H1 (cell line): ENCODE results near the gene NCOA5.

Experiments
- BCL11A ChIP-seq, 2 experiments: IDR thresholded peaks; one replicate each; pipeline ENCODE4 v1.6.1; 2011; ENCODE audit warnings: low read depth in 2 of 2, low read length in 2 of 2, mild to moderate bottlenecking in 2 of 2
- CHD2 ChIP-seq: IDR thresholded peaks from 2 replicates; pipeline ENCODE4 v1.6.1; 2012; ENCODE audit warnings: low read length, improper control_type of control experiment
- CREB1 ChIP-seq: IDR thresholded peaks from 2 replicates; pipeline ENCODE4 v1.6.1; 2012; ENCODE audit warnings: inconsistent platforms
- CTCF ChIP-seq, 3 experiments: IDR thresholded peaks; 1 replicate in 2 of 3; 2 replicates in 1 of 3; pipeline versions ENCODE4 v1.5.1 to v1.6.1; 2011; ENCODE audit warnings: low read length in 3 of 3, mild to moderate bottlenecking in 3 of 3, inconsistent platforms in 2 of 3, low read depth in 1 of 3, moderate library complexity in 1 of 3; ENCODE audit not compliant: insufficient read depth in 1 of 3; ENCODE audit errors: control extremely low read depth in 1 of 3
- EGR1 ChIP-seq: IDR thresholded peaks from 2 replicates; pipeline ENCODE4 v1.6.1; 2011; ENCODE audit warnings: low read depth, low read length, borderline replicate concordance
- EZH2 ChIP-seq: fragments of 200-600 bp; sonication (generic); IDR thresholded peaks from 2 replicates; pipeline ENCODE4 v1.7.1; 2012; ENCODE audit warnings: low read depth, mild to moderate bottlenecking, moderate library complexity, low read length, inconsistent platforms; ENCODE audit not compliant: severe bottlenecking
- GABPA ChIP-seq: IDR thresholded peaks from 2 replicates; pipeline ENCODE4 v1.6.1; 2011; ENCODE audit warnings: mild to moderate bottlenecking, low read length, moderate library complexity, borderline replicate concordance; ENCODE audit not compliant: insufficient read depth
- HDAC6 ChIP-seq: IDR thresholded peaks from one replicate; pipeline ENCODE4 v1.7.1; 2012; ENCODE audit warnings: low read depth, mild to moderate bottlenecking, inconsistent platforms, low read length, moderate library complexity
- JUND ChIP-seq: IDR thresholded peaks from 2 replicates; pipeline ENCODE4 v1.6.1; 2011; ENCODE audit warnings: mild to moderate bottlenecking, improper control_type of control experiment, low read length
- POLR2A ChIP-seq, 2 experiments: IDR thresholded peaks; 1 replicate in 1 of 2; 2 replicates in 1 of 2; pipeline ENCODE4 v1.6.1; 2011; ENCODE audit warnings: low read depth in 2 of 2, low read length in 2 of 2, mild to moderate bottlenecking in 2 of 2; ENCODE audit errors: control extremely low read depth in 1 of 2
- POLR2AphosphoS5 ChIP-seq: IDR thresholded peaks from 2 replicates; pipeline ENCODE4 v1.6.1; 2011; ENCODE audit warnings: low read depth, low read length
- RNF2 ChIP-seq: fragments of 200-900, 300-1000 bp; sonication (generic); IDR thresholded peaks from 2 replicates; pipeline ENCODE4 v1.7.1; 2016; ENCODE audit warnings: borderline replicate concordance, low read depth, mild to moderate bottlenecking, antibody characterized with exemption, low read length; ENCODE audit not compliant: poor library complexity, severe bottlenecking; ENCODE audit errors: missing control alignments
- SP2 ChIP-seq: IDR thresholded peaks from 2 replicates; pipeline ENCODE4 v1.6.1; 2012; ENCODE audit warnings: mild to moderate bottlenecking, low read length, inconsistent platforms
- ZNF274 ChIP-seq: IDR thresholded peaks from 2 replicates; pipeline ENCODE4 v1.7.0; 2012; ENCODE audit warnings: low read length, borderline replicate concordance; ENCODE audit errors: extremely low read depth

DNA sequence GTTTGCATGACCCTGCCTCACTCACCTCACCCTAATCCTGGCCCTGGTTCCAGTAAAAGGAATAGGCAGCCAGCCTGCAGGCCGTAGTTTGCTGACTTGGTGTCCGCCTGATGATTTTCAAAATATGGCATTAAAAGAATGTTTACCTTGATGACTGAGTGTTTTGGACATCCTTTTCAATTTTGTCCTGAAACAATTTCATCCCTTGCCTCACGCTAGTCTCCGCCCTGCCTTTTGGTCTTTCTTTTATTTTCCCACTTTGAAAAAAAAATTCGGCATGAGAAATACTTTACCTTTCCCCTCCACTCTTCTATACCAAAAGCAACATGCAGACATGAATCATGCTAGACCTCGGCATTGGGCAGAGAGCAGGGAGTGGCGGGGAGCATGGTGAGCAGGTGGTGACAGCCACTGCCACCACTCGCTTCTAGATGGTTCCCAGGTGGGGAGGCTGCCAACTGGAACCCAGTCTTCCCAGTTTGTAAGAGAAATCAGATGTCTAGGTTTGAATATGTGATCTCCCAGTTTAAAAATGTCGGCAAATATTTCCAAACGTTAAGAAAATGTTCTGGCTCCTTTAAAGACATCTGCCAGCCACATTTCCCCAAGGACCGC is 37.7 kb upstream of the NCOA5 start:
- TF ChIP-seq CTCF (IDR thresholded peaks at IDR 0.05; ENCODE audit: control extremely low read depth in 1 of 3, insufficient read depth in 1 of 3, low read depth in 1 of 3, low read length in 3 of 3) = no peak
- TF ChIP-seq CHD2 = no peak
- no peak for TF ChIP-seq GABPA
- no peak for TF ChIP-seq CREB1
- no peak for TF ChIP-seq BCL11A (IDR thresholded peaks at IDR 0.05; ENCODE audit: low read depth in 2 of 2, low read length in 2 of 2)
- no peak for TF ChIP-seq RNF2
- no peak for TF ChIP-seq EGR1
- no peak for TF ChIP-seq EZH2
- no peak for TF ChIP-seq POLR2A (IDR thresholded peaks at IDR 0.05; ENCODE audit: control extremely low read depth in 1 of 2, low read depth in 2 of 2, low read length in 2 of 2)
- no peak for TF ChIP-seq ZNF274
- no peak for TF ChIP-seq POLR2AphosphoS5
- no peak for TF ChIP-seq JUND
- TF ChIP-seq SP2 = no peak
- TF ChIP-seq HDAC6 = no peak
